ENCODE data around the gene PCBP4.

DNA sequence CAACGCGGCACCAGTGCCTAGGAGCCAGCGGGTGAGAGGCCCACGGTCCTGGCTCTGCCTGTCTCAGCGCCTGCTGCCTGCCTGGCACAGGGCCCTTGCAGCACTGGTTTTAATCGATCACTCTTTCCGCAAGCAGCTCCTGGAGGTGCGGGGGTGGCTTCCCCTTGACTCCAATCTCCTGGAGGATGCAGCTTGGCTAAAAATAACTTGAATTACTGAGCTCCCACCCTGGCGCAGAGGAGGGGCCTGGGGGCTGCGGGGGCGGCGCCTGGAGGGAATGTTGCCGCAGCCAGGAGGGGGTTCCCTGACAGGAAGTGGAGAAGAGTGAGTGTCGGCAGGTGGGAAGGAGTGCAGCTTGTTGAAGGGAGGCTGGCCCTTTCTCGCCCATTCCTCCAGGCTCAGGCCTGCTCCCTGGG lies 38.3 kb upstream of the PCBP4 start:
- TF ChIP-seq, protein P1, sequence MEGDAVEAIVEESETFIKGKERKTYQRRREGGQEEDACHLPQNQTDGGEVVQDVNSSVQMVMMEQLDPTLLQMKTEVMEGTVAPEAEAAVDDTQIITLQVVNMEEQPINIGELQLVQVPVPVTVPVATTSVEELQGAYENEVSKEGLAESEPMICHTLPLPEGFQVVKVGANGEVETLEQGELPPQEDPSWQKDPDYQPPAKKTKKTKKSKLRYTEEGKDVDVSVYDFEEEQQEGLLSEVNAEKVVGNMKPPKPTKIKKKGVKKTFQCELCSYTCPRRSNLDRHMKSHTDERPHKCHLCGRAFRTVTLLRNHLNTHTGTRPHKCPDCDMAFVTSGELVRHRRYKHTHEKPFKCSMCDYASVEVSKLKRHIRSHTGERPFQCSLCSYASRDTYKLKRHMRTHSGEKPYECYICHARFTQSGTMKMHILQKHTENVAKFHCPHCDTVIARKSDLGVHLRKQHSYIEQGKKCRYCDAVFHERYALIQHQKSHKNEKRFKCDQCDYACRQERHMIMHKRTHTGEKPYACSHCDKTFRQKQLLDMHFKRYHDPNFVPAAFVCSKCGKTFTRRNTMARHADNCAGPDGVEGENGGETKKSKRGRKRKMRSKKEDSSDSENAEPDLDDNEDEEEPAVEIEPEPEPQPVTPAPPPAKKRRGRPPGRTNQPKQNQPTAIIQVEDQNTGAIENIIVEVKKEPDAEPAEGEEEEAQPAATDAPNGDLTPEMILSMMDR (IDR thresholded peaks at IDR 0.05) = no peak
- TF ChIP-seq POLR2A (IDR thresholded peaks at IDR 0.05) (no peak), EP300 (IDR thresholded peaks at IDR 0.05) (no peak)
